SK-N-MC (cell line): ENCODE measurements around the gene ALPL.
"Not testable (repeated sequence)": the region's sequence is repeated elsewhere in the genome, so short reads cannot be mapped to it uniquely, and the experiment has no call there.

Experiments used
- DNase-seq: peaks from one replicate; pipeline ENCODE4 v3.0.0-alpha.2; 2011; ENCODE audit warnings: low read depth, low spot score
- H3K27ac ChIP-seq: fragments of 200-600 bp; sonication (generic); 2 replicates; pipeline ENCODE4 v1.5.1; 2016; ENCODE audit warnings: mixed run types
- H3K36me3 ChIP-seq: fragments of 200-600 bp; sonication (generic); 2 replicates; pipeline ENCODE4 v1.6.1; 2017; ENCODE audit warnings: antibody characterized with exemption, low read length, mixed read lengths; ENCODE audit not compliant: insufficient read depth
- H3K4me3 ChIP-seq: fragments of 200-600 bp; sonication (generic); 2 replicates; pipeline ENCODE4 v1.5.1; 2016
- H3K9ac ChIP-seq: fragments of 200-600 bp; sonication (generic); 2 replicates; pipeline ENCODE4 v1.8.0; 2017; ENCODE audit warnings: mixed run types, mixed read lengths; ENCODE audit not compliant: insufficient read length
- H3K9me3 ChIP-seq: fragments of 200-600 bp; sonication (generic); 2 replicates; pipeline ENCODE4 v1.6.1; 2017; ENCODE audit warnings: low read depth, mild to moderate bottlenecking, antibody characterized with exemption, low read length, moderate library complexity, mixed read lengths
- EZH2 ChIP-seq: fragments of 200-600 bp; sonication (generic); IDR thresholded peaks from one replicate; pipeline ENCODE4 v1.6.1; 2017; ENCODE audit warnings: antibody characterized with exemption
- FOXP2 ChIP-seq: optimal IDR thresholded peaks from 2 replicates; pipeline ENCODE3; 2011; ENCODE audit warnings: mild to moderate bottlenecking, moderate library complexity; ENCODE audit not compliant: insufficient read depth; ENCODE audit errors: extremely low read length, control extremely low read depth
- POLR2AphosphoS5 ChIP-seq: IDR thresholded peaks from 2 replicates; pipeline ENCODE4 v1.6.1; 2012; ENCODE audit warnings: mild to moderate bottlenecking, low read depth, low read length, borderline replicate concordance

The ALPL gene

DNA sequence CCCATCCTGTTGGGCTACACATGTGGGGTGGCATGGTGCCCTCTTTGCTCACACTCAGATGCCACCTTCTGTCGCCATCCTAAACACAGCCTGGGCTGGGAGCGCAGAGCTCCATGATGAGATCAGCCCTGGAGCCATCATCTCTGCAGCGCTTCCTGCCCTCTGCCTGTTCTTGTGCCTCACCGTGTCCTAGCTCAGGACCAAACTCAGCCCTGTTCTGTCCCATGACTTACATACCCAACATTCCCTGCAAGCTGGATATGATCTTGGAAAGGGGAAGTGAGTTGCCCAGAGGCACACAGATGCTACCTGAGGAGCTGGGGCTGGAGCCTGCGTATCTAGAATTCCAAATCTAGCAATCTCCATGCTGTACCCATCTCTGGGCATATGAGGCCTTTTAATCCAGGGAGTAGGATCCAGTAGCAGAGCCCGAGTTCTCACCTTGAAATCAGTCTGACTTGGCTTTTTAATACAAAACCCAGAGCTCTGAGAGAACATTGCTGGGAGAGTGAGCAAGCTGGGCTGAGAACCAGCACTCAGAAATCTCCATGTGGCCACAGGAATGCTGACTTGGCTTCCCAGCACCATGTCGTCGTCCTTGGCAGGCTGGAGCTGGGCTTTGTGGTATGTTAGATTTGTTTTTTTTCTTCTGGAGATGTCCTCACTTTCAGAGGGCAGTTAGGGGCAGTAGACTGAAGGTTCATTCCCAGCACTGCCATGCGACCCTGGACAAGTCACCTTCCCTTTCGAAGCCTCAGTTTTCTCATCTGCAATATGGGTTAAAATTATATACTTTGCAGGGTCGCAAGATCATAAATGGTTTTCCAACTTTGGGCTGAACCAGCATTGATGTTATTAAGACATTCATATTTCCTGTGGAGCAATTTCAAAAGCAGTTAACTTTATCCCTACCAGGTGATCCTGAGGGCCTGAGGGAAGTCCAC is 2.6 kb downstream of the ALPL start:
- no peaks in the 10 kb centered on the region for H3K9me3 ChIP-seq
- H3K27ac ChIP-seq, result 0 out of 2 replicates have a peak overlapping the region, but pooled peaks have one; percentile 5
- H3K4me3 ChIP-seq, result peak overlapping the region; percentile 81
- peaks cover 7% of the 10 kb centered on the region; the same call in 1 of the 2 replicates for H3K36me3 ChIP-seq
- TF ChIP-seq FOXP2 (no peak), EZH2 (no peak), POLR2AphosphoS5 (no peak)
- peak overlapping the region; percentile 2 for H3K9ac ChIP-seq
- no peak for DNase-seq

DNA sequence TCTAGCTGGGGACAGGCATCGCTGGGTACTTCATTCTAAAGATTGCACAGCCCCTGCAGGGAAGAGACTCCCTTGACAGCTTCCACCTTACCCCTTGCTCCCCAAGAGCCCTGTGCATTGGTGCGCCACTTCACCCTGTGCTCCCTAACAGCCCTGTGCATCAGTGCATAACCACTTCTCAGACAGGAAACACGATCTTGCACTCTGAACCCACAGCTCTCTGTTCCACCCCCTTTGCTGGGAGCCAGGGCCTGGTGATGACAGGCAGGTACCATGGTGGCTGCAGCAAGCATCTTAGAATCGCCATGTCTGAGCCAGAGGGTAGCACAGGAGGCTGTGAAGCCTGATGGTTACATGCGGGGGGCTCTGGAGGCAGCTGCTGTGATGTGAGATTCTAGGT is 5.0 kb downstream of the ALPL start:
- Histone ChIP-seq H3K9me3 (no peaks in the 10 kb centered on the region), H3K4me3 (no peak overlapping the region), H3K27ac (no peak overlapping the region), H3K9ac (no peak overlapping the region), H3K36me3 (peaks cover 9% of the 10 kb centered on the region; the same call in 1 of the 2 replicates)
- TF ChIP-seq FOXP2 (no peak), EZH2 (no peak), POLR2AphosphoS5 (no peak)
- DNase-seq, result no peak

DNA sequence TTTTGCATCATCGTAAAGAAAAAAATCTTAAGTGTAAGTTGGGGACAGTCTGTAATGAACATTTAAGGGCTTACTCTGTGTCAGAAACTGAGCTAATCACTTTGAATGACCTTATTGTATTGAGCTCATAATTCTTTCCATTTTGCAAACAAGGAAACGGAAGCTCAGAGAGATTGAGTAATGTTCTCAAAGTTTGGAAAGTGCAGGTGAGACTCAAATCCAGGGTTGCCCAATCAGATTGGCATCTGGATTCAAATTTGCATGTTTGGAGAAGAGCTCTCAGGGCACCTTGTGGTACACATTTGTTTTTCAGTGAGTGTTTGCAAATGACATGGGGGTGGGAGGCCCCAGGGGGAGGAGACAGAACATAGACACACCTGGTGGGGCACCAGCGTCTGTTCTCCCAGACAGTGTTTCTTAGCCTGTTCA is 8.0 kb downstream of the ALPL start:
- TF ChIP-seq POLR2AphosphoS5 (no peak), FOXP2 (no peak), EZH2 (no peak)
- Histone ChIP-seq H3K27ac (no peak overlapping the region), H3K9me3 (no peaks in the 10 kb centered on the region), H3K36me3 (peaks cover 6% of the 10 kb centered on the region; the same call in 1 of the 2 replicates), H3K4me3 (no peak overlapping the region), H3K9ac (no peak overlapping the region)
- DNase-seq, result no peak

DNA sequence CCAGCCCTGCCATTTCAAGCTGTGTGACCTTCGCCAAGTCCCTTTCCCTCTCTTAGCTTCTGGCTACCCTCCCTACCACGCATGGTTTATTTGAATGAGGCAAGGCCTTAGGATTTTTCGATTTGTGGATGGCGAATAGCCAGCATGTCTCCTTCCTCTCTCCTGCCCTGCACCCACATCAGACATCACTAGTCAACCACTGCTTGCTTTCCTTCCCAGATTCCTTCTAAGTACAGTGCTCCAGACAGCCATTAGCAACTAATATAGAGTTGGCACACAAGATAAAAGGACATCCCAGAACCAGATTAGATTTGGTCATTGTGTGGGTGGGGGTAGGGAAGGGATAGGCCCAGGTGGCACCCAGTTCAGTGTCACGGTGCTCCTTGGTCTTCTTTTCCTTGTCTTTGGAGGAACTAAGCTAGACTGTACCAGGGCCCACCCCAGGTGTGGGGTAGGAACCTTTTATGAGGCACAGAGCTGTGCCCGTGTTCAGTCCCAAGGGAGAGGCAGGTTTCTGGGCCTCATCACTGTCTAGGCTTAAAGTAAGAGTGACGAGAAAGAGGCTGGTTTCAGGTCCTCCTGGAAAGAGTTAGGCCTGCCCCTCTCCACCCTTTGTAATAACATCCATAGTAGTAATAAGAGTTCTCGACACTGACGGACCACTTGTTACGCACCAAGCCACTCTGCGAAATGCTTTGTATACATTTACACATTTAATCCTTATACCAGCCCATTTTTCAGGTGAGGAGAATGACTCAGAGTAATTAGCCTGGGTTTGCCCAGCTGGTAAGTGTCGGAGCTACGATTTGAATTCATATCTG is 8.6 kb downstream of the ALPL start:
- Histone ChIP-seq H3K9ac (no peak overlapping the region), H3K27ac (no peak overlapping the region)
- DNase-seq, result no peak

DNA sequence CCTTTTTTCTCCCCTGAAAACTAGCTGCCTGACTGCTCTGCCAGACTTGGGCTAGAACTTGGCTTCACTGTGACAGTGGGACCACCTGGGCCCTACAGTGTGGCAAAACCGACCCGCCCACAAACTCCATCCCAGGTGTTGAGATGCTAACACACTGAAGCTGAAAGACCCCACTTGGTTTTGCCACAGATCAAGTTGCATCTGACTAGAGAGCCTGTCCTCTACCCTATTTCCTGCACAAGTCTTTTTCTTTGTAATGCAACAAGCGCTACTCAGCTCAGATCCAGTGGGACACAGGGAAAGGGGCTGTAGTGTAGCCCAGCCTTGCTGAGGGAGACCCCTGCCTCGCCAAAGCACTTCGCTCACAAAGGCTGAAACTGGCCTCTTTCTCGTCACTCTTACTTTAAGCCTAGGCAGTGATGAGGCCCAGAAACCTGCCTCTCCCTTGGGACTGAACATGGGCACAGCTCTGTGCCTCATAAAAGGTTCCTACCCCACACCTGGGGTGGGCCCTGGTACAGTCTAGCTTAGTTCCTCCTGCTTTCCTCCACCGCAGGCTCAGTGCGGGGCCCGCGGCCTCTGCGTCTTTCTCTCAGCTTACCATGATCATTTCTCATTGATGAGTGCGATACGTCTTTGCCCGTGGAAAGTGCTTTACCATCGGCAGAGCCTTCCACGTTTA is 9.7 kb downstream of the ALPL start:
- H3K27ac ChIP-seq, result no peak overlapping the region
- no peak for DNase-seq
- peaks cover 6% of the 10 kb centered on the region; the same call in 1 of the 2 replicates for H3K36me3 ChIP-seq
- H3K9me3 ChIP-seq, result no peaks in the 10 kb centered on the region
- no peak overlapping the region for H3K4me3 ChIP-seq
- TF ChIP-seq EZH2 (no peak), FOXP2 (no peak), POLR2AphosphoS5 (no peak)
- H3K9ac ChIP-seq, result no peak overlapping the region

More for the DNA sequence above, 8.6 kb downstream of the ALPL start:
- H3K9me3 ChIP-seq, result no peaks in the 10 kb centered on the region
- H3K36me3 ChIP-seq, result peaks cover 6% of the 10 kb centered on the region; the same call in 1 of the 2 replicates
- TF ChIP-seq EZH2 (no peak), FOXP2 (no peak), POLR2AphosphoS5 (no peak)
- no peak overlapping the region for H3K4me3 ChIP-seq

DNA sequence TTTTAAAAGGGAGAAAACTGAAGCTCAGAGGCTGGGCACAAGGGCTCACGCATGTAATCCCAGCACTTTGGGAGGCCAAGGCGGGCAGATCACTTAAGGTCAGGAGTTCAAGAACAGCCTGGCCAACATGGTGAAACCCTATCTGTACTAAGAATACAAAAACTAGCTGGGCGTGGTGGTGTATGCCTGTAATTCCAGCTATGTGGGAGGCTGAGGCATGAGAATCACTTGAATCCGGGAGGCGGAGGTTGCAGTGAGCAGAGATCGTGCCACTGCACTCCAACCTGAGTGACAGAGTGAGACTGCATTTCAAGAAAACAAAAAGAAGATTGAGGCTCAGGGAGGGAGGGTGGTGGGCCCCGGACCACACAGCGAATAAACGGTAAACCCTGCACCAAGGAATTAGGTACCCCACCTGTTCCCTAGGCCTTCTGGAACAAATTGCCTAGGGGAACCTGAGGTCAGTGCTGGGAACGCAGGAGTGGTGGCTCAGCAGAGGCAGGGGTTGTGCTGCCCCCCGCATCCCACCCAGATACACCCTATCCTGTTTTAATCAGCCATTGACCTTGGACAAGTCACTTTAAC is 10.4 kb downstream of the ALPL start:
- H3K36me3 ChIP-seq, H3K27ac ChIP-seq, DNase-seq, H3K9ac ChIP-seq, H3K9me3 ChIP-seq, H3K4me3 ChIP-seq: not testable (repeated sequence)

DNA sequence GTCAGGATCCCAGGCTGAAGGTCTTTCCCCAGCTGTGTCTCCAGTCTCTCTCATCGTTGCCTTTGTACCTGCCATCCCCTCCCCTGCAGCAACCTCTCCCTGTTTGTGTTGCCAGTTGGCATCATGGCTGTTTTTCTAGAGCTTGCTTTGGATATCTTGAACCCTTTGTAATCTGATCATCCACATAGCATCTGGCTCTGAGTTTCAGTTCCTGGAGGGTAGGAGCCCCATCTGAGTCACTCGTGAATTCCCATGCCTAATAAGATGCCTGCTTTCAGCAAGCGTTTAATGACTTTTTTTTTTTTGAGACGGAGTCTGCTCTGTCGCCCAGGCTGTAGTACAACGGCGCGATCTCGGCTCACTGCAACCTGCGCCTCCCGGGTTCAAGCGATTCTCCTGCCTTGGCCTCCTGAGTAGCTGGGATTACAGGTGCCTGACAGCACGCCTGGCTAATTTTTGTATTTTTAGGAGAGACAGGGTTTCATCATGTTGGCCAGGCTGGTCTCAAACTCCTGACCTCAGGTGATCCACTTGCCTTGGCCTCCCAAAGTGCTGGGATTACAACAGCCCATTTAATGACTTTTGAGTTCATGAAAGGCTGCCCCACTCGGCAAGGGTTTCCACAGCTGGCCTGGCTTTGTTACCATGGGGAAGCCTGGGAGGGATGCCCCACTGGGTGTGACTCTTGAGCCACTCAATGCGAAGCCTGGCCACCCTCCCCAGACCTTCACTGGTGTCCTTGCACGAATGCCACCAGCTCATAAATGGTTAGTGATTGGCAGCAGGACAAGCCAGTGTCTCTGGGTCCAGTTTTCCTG is 11.9 kb downstream of the ALPL start:
- no peak overlapping the region for H3K9ac ChIP-seq
- H3K36me3 ChIP-seq, result peaks cover 6% of the 10 kb centered on the region; the same call in 1 of the 2 replicates
- TF ChIP-seq FOXP2 (no peak), EZH2 (no peak), POLR2AphosphoS5 (no peak)
- no peak overlapping the region for H3K27ac ChIP-seq
- H3K4me3 ChIP-seq, result no peak overlapping the region
- no peak for DNase-seq
- H3K9me3 ChIP-seq, result no peaks in the 10 kb centered on the region
